ENCODE data around the gene DOK4.

The DOK4 gene
- total RNA-seq, result 2.1 to 3.5 (median 3.3) reads per million in 3 donors

- Histone ChIP-seq H3K9me3 (ENCODE audit: control insufficient read depth, low read length) (no peaks in the 10 kb centered on the region), H3K4me3 (ENCODE audit: insufficient read depth, low read depth, low read length, poor library complexity, severe bottlenecking) (peak within 1 kb of the TSS; percentile 68), H3K4me1 (ENCODE audit: control insufficient read depth, insufficient read depth, low read length, poor library complexity, severe bottlenecking) (peaks cover 8% of the 10 kb centered on the region), H3K27me3 (replicated peaks; ENCODE audit: control insufficient read depth, insufficient read depth, low read length, poor library complexity, severe bottlenecking) (no peaks in the 10 kb centered on the region), H3K36me3 (ENCODE audit: control insufficient read depth, insufficient read depth, low read length) (no peaks in the 10 kb centered on the region), H3K27ac (ENCODE audit: insufficient read depth, low read length, poor library complexity, severe bottlenecking) (peak within 1 kb of the TSS; percentile 25)
- DNase-seq, result peak; percentile 65 to 71 (median 66)
These were observed at the start of gene DOK4 for GRCh38 chr16:57485916-57486857. Gene DOK4 (minus strand): TSS chr16:57486493. CDS start chr16:57479507, 6,986 bp downstream.

GRCh38 chr16:57535680-57536305 is 49.5 kb upstream of the DOK4 start:
- Histone ChIP-seq H3K4me3 (ENCODE audit: insufficient read depth, low read depth, low read length, poor library complexity, severe bottlenecking) (peak overlapping the region; percentile 83), H3K27me3 (replicated peaks; ENCODE audit: control insufficient read depth, insufficient read depth, low read length, poor library complexity, severe bottlenecking) (no peaks in the 10 kb centered on the region), H3K27ac (ENCODE audit: insufficient read depth, low read length, poor library complexity, severe bottlenecking) (peak overlapping the region; percentile 98), H3K36me3 (ENCODE audit: control insufficient read depth, insufficient read depth, low read length) (no peaks in the 10 kb centered on the region), H3K9me3 (ENCODE audit: control insufficient read depth, low read length) (no peaks in the 10 kb centered on the region), H3K4me1 (ENCODE audit: control insufficient read depth, insufficient read depth, low read length, poor library complexity, severe bottlenecking) (peaks cover 58% of the 10 kb centered on the region)
- DNase-seq, result peak; percentile 92 to 94 (median 94)

GRCh38 chr16:57534881-57535658 is 48.8 kb upstream of the DOK4 start:
- peaks cover 65% of the 10 kb centered on the region for H3K4me1 ChIP-seq (ENCODE audit: control insufficient read depth, insufficient read depth, low read length, poor library complexity, severe bottlenecking)
- DNase-seq, result no peak
- no peaks in the 10 kb centered on the region for H3K9me3 ChIP-seq (ENCODE audit: control insufficient read depth, low read length)
- H3K36me3 ChIP-seq (ENCODE audit: control insufficient read depth, insufficient read depth, low read length), result no peaks in the 10 kb centered on the region
- H3K27me3 ChIP-seq (replicated peaks; ENCODE audit: control insufficient read depth, insufficient read depth, low read length, poor library complexity, severe bottlenecking), result no peaks in the 10 kb centered on the region
- no peak overlapping the region for H3K4me3 ChIP-seq (ENCODE audit: insufficient read depth, low read depth, low read length, poor library complexity, severe bottlenecking)
- peak overlapping the region; percentile 98 for H3K27ac ChIP-seq (ENCODE audit: insufficient read depth, low read length, poor library complexity, severe bottlenecking)

- Histone ChIP-seq H3K27me3 (replicated peaks; ENCODE audit: control insufficient read depth, insufficient read depth, low read length, poor library complexity, severe bottlenecking) (no peaks in the 10 kb centered on the region), H3K4me1 (ENCODE audit: control insufficient read depth, insufficient read depth, low read length, poor library complexity, severe bottlenecking) (peaks cover 72% of the 10 kb centered on the region), H3K9me3 (ENCODE audit: control insufficient read depth, low read length) (no peaks in the 10 kb centered on the region), H3K27ac (ENCODE audit: insufficient read depth, low read length, poor library complexity, severe bottlenecking) (peak overlapping the region; percentile 98), H3K4me3 (ENCODE audit: insufficient read depth, low read depth, low read length, poor library complexity, severe bottlenecking) (no peak overlapping the region), H3K36me3 (ENCODE audit: control insufficient read depth, insufficient read depth, low read length) (no peaks in the 10 kb centered on the region)
- no peak for DNase-seq
These were observed 48.1 kb upstream of the DOK4 start for GRCh38 chr16:57534337-57534880.

- Histone ChIP-seq H3K9me3 (ENCODE audit: control insufficient read depth, low read length) (no peaks in the 10 kb centered on the region), H3K4me1 (ENCODE audit: control insufficient read depth, insufficient read depth, low read length, poor library complexity, severe bottlenecking) (peaks cover 72% of the 10 kb centered on the region), H3K36me3 (ENCODE audit: control insufficient read depth, insufficient read depth, low read length) (no peaks in the 10 kb centered on the region), H3K27me3 (replicated peaks; ENCODE audit: control insufficient read depth, insufficient read depth, low read length, poor library complexity, severe bottlenecking) (no peaks in the 10 kb centered on the region), H3K4me3 (ENCODE audit: insufficient read depth, low read depth, low read length, poor library complexity, severe bottlenecking) (no peak overlapping the region), H3K27ac (ENCODE audit: insufficient read depth, low read length, poor library complexity, severe bottlenecking) (peak overlapping the region; percentile 56)
- peak; percentile 26 to 36 (median 29) for DNase-seq
These were observed 47.4 kb upstream of the DOK4 start for GRCh38 chr16:57533431-57534336.

GRCh38 chr16:57532266-57532625 is 46.0 kb upstream of the DOK4 start:
- Histone ChIP-seq H3K4me1 (ENCODE audit: control insufficient read depth, insufficient read depth, low read length, poor library complexity, severe bottlenecking) (peaks cover 58% of the 10 kb centered on the region), H3K27me3 (replicated peaks; ENCODE audit: control insufficient read depth, insufficient read depth, low read length, poor library complexity, severe bottlenecking) (no peaks in the 10 kb centered on the region), H3K4me3 (ENCODE audit: insufficient read depth, low read depth, low read length, poor library complexity, severe bottlenecking) (no peak overlapping the region), H3K36me3 (ENCODE audit: control insufficient read depth, insufficient read depth, low read length) (no peaks in the 10 kb centered on the region), H3K27ac (ENCODE audit: insufficient read depth, low read length, poor library complexity, severe bottlenecking) (peak overlapping the region; percentile 42), H3K9me3 (ENCODE audit: control insufficient read depth, low read length) (no peaks in the 10 kb centered on the region)
- no peak for DNase-seq

- no peak for DNase-seq
- peaks cover 56% of the 10 kb centered on the region for H3K4me1 ChIP-seq (ENCODE audit: control insufficient read depth, insufficient read depth, low read length, poor library complexity, severe bottlenecking)
- H3K4me3 ChIP-seq (ENCODE audit: insufficient read depth, low read depth, low read length, poor library complexity, severe bottlenecking), result no peak overlapping the region
- no peaks in the 10 kb centered on the region for H3K27me3 ChIP-seq (replicated peaks; ENCODE audit: control insufficient read depth, insufficient read depth, low read length, poor library complexity, severe bottlenecking)
- no peaks in the 10 kb centered on the region for H3K36me3 ChIP-seq (ENCODE audit: control insufficient read depth, insufficient read depth, low read length)
- H3K9me3 ChIP-seq (ENCODE audit: control insufficient read depth, low read length), result no peaks in the 10 kb centered on the region
- no peak overlapping the region for H3K27ac ChIP-seq (ENCODE audit: insufficient read depth, low read length, poor library complexity, severe bottlenecking)
These were observed 45.5 kb upstream of the DOK4 start for GRCh38 chr16:57531635-57532265.

GRCh38 chr16:57531253-57531575 is 44.9 kb upstream of the DOK4 start:
- Histone ChIP-seq H3K27me3 (replicated peaks; ENCODE audit: control insufficient read depth, insufficient read depth, low read length, poor library complexity, severe bottlenecking) (no peaks in the 10 kb centered on the region), H3K4me3 (ENCODE audit: insufficient read depth, low read depth, low read length, poor library complexity, severe bottlenecking) (no peak overlapping the region), H3K4me1 (ENCODE audit: control insufficient read depth, insufficient read depth, low read length, poor library complexity, severe bottlenecking) (peaks cover 56% of the 10 kb centered on the region), H3K27ac (ENCODE audit: insufficient read depth, low read length, poor library complexity, severe bottlenecking) (peak overlapping the region; percentile 71), H3K9me3 (ENCODE audit: control insufficient read depth, low read length) (no peaks in the 10 kb centered on the region), H3K36me3 (ENCODE audit: control insufficient read depth, insufficient read depth, low read length) (no peaks in the 10 kb centered on the region)
- DNase-seq, result no peak

All from effector memory CD4-positive, alpha-beta T cell (primary cell).